Stimulated activated CD4-positive, alpha-beta T cell treated with anti-CD3 and anti-CD28 coated beads, Interleukin-1b, Interleukin-23, amount 100 ng/mL, for 4 hours (primary cell): ENCODE results near the gene RPL19.

Experiments used
- DNase-seq, 2 donors: peaks; one replicate each; pipeline ENCODE4 v3.0.0-alpha.2; 2020; ENCODE audit warnings: low read depth in 2 of 2

The RPL19 gene

DNA sequence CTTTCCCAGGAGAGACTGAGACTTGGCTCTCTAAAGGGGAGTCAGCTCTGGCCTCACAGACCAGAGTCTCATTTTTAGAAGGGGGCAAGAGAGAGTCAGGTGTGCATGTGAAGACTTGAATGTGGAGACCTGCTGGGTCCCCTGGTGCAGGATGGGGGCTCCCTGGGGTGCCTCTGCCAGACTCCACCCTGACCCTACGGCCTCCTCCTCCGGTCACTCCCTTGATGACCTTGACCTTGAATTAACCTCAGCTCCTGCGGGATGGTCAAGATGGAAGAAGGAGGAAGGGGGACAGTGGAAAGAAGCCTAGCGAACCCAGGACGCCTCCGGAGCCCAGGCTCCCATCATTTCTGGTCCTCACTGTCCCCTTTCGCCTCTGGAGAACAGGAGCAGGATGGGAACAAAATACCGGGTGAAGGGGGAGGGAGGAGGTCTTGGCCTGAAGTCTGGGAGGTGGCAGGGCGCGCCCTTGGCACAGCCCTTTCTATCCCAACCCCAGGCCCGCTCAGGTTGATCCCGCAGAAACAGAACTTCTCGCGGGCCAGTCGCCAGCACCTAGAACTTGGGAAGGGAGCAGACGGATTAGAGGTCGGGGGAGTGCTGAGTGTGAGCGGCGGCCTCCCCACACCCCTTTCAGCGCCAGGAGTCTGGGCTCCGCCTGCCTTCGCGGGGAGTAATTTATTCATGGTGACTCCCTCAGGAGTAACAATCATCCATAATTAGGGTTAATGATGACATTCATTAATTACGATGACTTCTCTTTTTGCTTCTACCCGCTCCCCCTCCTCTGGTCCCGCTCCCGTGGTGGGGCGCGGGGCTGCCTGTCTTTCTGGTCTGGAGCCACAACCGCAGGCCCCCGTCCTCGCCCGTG is 24.1 kb downstream of the RPL19 start:
- DNase-seq: no peak

DNA sequence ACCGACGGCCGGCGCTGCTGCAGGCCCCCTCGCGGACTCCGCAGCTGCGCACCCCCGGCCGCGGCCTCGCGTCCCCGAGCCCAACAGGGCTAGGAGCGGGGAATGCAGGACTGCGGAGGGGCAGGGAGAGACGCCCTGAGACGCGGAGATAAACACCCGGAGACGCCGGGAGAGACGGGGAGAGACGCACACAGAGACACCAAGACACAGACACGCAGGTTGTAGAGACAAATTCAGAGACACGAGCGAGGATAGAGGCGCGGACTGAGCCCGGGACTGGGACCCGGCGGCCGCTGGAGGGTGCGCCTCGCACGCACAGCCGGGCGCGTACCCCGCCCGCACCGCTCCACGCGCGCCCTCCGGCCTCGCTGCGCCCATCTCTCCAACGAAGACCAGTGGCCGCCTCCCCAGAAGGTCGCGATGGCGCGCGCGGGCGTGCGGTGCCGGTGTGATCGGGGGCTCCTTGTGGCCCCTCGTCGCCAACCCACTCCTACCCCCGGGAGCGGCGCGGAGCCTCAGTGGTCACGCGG is 24.8 kb downstream of the RPL19 start:
- no peak for DNase-seq

DNA sequence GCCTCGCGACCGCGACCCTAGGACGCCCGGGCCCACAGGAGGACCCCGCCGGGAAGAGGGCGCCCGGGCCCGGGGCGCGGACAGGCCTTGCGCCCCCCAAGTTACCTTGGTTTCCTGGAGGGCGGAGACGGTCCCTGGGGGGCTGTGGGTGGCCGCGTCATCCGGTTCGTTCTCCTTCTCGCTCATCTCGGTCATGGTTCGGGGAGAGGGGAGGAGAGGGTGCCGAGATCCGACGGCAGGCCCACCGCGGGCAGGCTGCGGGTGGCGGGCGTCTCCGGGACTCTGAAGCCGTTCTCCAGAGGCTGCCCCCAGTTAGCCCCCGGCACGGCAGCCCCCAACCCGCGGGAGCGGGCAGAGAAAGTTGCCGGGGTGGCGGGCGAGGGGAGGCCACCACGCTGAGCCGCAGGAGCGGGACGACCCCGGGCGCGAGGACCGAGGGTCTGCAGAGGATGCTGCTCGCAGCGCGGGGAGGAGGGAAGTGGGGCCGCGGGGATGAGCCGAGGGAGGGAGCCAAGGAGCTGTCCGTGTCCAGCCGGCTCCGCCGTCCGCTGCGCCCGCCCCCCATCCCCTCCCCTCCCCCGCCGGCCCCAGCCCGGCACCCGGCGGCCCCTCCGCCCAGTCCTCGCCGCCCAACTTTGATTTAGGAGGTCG is 25.4 kb downstream of the RPL19 start, which contains the start of gene STAC2:
TSS of gene STAC2 (minus strand) at position 638 of the 651 bp plus-strand sequence. CDS start at position 195, 443 bp downstream.
- no peak for DNase-seq

DNA sequence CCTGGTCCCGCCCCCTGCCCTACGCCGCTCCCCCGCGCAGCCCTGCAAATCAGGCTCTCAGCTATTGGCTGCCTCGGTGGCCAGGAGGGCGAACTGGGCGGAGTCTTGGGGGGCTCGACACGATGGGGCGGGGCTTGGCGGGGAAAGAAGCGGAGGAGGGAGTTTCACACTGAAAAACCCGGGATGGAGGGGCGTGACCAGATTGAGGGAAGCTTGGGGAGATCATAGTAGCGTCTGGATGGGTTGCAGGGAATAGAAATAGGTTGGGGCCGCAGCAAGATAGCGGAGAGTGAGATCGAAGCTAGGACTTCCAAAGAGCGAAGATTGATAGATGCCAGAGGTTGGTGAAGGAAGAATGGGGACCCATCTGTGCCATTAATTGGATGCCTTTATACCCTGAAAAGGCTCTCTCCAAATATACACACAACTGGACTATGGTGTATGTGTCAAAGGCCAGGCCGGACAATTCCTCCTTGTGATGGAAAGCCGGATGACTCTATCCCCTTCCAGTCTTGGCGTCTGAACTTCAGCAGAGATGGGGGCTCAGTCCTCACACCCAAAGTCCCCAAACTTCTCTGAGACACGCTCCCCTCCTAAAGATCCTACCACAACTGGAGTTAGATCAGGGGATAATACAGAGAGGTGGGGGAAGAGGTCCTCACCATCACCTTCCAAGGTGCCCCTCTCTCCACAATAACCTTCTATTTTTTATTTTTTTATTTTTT is 26.0 kb downstream of the RPL19 start:
- DNase-seq: peak; percentile 40 to 42

DNA sequence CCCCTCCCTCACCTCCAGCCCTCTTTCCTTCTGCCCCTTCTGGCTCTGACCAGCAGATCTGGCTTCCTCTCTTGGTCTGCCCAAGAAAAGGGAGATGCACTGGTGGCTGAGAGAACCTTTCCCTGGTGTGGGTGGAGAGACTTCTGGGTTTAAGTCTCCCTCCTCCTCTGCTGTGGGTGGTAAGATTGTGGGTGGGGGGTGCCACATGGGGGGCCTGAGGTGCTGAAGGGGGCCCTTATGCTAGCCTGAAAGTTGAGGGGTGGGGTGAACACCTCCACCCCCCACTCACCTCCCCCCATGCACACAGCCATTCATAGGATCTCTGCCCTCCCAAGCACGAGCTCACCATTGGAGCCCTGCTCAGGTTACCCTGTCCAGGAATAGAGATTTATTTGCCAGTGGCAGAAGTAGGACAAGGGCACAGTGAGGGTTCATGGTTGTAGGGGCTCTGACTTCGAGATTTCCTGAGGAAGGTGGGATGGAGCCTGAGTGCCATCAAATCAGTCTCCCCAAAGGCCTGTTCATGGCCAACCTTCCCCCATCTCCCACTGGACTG is 27.4 kb downstream of the RPL19 start:
- no peak for DNase-seq

DNA sequence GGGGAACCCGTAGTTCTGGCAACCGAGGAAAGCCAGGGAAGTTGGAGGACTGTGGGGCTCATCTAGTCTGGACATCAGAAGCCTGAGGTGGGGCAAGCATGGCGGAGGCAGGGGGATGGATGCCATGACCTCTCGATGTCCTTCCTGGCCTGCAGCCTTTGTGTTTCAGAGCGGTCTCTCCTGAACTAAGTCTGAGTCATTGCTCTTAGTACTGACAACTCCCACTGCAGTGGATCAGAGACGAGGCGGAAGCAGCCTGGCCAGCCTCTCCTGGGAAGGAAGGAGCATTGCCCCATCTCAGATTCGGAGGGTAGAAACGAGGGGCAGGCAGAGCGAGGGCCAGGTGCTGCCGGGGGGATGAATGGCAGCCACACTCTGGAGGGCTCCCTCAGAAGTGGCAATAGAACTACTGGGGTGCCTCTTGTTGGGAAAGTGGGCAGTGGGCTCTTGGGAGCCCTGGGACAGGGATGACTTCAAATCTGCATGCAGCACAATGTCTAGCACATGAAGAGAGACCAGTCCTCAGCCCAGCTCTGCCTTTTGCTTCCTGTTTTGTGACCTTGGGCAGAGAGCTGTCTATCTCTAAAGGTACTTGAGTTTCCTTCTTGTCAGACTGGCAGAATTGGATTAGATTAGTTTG is 29.3 kb downstream of the RPL19 start:
- DNase-seq: no peak

DNA sequence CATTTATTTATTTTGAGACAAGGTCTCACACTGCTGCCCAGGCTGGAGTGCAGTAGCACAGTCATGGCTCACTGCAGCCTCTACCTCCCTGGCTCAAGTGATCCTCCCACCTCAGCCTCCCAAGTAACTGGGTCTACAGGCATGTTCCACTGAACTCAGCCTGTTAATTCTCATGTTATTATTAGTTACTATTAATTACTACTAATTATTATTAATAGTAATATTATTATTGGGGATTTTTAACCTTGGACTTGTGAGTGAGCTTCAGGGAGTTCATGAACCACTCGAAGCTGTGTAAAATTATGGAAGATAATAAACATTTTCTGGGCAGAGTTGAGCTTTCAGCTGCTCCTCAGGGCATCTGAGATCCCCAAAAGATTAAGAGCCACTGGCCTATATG is 30.3 kb downstream of the RPL19 start:
- no peak for DNase-seq

DNA sequence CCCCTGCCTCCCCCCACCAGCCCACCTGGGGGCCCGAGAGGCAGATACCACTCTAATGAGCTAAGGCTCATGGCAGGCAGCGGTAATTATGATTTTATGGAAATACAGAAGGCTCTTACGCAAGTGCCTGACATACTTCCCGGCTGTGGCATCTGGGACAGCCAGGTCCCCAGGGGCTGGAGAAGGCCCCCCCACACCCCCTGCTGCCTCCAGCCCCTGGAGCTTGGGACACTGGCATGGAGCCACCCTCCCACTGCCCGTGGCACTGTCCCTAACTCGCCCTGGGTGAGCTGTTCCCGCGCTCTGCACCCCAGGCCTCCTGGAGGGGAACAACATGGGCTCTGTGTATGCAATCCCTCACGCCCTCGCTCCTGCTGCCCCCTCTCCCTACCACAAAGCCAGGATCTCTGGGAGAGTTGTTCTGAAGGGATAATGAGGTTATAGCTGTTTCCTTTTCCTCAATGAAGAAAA is 31.0 kb downstream of the RPL19 start:
- no peak for DNase-seq

DNA sequence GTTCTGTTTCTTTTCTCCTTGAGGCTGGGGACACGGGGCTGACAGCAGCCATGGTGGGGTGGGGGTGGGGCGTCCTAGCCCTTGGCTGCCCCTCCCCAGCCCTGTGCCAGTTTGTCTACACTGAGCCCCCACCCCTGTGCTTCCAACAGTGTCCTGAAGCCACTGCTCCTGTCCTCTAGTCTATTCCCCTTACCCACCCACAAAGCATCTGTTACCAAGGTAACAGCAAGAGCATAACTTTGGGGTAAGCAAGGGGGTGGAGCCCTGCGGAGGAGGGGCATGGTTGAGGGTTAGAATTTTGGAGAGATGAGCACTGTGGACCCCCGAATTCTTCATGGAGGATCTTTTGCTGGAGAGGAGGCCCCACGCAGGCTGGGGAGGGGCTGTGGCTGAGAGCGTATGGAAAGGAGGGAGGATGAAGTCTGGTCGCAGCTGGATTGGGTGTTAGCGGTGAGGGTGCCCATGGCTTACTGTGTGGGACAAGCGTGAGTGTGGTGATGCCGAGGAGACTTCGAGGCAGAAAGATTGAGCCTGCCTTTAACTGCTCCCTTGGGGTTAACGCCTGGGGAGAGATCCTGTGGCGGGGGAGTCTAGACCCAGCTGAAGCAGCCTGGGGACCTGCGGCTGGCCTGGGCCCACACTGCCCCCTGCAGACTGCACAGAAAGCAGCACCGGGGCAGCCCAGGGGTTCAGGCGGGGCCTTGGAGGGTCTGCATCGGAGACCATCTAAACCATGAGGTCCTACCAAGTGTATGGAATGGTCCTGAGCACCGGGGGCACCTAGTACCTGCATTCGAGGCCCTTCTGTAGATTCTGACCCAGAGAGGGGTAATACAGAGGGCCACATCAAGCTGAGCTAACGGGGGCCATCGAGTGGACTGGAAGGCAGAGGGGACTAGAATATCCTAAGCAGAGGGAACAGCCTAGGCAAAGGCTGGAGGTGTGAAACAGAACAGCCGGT is 31.8 kb downstream of the RPL19 start:
- peak; percentile 44 to 53 for DNase-seq

DNA sequence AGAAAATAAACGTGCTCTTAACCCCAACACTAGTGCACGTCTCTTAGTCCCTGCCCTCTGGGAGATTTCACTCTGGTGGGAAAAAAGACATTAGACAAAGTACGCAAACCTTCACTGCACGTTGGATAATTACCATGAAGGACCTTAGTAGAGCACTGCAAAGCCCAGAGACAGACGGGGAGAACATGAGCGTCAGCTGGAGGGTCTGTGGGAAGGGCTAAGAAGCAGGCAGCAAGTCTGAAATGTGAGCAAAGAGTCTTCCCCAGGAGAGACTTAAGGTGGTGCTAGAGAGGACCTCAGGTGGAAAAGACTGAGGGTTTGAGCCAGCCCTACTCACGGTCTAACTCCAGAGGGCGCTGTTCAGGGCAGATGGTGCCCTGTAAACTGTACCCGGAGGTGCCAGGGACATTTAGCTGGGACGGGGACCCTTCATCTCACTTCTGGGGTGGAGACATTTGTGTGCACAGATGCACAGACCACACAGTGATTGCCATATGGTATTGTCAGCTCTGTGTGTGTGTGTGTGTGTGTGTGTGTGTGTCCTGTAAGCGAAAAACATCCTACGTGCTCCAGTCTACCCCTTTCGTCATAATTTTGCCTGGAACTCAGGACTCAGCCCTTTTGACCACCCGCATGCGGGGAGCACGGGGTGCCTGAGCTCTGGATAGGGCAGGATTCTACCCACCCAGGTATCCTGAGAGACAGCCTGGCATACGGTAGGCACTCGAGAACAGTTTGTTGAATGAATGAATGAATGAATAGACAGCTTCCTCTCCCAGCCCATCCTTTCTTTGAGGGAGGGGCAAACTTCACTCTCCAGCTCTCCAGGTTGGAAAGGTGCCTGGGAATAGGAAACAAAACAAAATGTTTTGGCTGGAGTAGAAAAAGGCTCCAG is 35.7 kb downstream of the RPL19 start:
- DNase-seq: no peak

DNA sequence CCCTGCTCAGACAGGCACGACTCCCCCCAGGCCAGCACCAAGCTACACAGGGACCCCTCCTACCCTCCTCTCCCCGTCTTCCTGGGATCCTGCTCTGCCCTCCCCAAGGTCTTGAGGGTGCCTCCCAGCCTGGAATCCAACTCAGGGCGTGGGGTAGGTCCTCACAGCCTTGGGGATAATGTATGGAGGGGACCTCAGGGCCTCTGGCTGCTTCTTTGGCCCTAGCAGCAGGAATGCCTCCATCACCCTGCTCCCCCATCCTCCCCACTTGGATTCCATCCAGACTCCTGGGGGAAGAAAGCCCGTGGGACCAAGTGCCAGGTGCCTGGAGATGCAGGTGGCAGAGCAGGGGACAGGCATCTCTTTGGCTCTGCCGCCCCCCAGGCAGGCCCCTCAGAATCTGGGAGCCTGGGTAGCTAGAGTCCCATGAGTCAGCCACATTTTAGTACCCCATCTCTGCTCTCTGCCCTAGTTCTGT is 36.4 kb downstream of the RPL19 start:
- DNase-seq: no peak

DNA sequence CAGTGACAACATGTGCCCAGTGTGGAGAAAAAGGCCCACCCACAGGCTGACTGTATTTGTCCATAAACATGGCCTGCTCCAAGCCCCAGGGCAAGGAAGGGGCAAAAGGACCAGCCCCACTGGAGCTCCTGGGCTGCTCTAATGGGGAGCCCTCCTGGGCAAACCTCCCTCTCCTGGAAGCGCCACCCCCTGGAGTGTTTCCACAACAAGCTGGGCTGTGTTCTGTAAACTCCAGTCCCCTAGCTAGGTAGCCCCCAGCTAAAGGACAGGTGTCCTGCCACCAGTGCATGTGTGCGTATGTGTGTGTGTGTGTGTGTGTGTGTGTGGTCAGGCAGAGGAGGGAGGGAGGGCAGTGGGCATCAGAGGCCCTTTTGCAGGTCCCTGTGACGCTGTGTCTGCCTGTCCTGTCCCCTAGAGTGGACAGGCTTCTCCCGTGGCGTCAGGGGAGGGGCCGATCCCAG is 36.9 kb downstream of the RPL19 start:
- no peak for DNase-seq

DNA sequence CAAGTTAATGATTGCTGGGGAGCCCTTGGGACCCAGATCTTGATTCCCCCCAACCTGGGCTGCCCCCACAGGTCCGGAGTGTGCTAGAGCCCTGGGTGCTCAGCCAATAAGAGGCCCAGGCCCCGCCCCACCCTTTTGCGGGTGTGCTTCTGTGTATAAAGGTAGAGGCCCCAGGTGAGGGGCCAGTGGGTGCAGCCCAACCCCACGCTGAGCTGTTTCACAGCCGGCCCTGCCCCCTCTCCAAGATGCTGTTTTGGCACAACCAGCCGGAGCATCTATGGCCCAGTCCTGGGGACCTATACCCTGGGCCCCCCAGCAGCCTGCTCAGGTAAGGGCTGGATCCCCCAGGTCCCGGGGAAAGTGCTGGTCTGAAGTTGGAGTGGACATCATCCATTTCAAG is 37.5 kb downstream of the RPL19 start:
- DNase-seq: no peak

DNA sequence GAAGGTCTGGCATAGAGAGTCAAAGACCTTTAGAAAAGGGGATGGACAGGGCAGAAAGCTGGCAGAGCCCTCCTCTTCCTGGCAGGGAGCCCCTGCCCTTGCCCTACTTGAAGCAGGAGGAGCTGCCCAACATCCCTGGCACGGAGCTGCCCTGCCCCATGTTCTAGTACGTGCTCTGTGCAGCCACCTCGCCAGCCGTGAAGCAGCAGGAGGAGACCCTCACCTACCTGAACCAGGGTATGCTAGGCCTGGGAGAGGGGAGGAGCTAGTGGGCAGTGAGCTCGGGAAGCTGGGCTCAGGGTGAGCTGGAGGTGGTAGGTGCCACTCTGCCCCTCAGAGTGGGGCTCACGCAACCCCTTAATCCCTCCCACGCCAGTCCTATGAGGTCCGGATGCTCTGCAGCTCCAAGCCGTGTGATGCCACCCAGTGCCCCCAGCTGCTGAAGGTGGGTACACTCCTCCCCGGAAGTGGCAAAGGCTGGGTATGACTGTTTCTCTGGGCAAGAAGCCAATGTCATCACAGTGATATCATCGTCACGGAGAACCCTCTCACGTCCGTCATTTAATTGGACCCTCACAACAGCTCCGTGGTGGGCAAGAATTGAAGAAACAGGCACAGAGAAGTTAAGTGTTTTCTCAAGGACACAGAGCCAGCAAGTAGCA is 38.4 kb downstream of the RPL19 start:
- peak in 1 of 2 donors; percentile 62 for DNase-seq

DNA sequence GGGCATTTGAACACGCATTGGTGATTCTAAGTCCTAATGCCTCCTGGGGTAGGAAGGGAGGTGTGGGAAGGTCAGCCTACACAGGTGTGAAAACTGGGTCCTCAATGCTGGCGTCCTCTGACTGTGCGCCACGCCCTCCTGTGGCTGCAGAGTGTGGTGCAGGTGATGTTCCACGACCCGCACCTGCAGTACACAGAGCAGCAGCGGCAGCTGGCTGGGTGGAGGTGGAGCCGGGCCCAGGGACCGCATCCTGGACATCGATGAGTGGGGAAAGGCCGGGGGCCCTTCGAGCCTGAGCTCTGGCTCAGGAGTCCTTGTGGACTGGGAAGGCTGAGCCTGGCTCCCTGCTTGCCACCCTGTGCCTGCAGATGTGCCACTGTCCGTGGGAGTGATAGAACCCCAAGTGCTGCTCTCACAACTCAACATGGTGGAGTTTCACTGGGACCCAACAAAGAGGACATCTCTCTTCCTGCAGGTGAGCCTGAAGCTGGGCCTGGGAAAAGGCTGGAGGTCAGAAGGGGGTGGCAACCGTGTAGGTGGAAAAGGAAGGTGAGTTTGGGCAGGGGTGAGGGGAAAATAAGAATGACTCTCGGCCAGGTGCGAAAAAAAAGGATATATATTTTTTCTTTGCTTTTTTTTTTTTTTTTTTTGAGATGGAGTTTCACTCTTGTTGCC is 39.7 kb downstream of the RPL19 start:
- peak; percentile 51 to 54 for DNase-seq

DNA sequence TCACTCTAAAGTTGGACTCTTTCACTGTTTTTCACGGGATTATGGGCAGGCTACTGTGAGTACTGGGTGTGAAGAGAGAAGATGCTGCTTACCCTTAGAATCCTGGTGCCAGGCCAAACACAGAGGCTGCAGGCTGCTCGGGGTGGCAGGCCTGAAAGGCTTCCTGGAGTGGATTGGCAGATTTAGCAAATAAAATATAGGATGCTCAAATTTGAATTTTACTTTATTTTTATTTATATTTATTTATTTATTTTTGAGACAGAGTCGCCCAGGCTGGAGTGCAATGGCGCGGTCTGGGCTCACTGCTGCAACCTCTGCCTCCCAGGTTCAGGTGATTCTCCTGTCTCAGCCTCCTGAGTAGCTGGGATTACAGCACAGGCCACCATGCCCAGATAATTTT is 40.5 kb downstream of the RPL19 start:
- DNase-seq: no peak

DNA sequence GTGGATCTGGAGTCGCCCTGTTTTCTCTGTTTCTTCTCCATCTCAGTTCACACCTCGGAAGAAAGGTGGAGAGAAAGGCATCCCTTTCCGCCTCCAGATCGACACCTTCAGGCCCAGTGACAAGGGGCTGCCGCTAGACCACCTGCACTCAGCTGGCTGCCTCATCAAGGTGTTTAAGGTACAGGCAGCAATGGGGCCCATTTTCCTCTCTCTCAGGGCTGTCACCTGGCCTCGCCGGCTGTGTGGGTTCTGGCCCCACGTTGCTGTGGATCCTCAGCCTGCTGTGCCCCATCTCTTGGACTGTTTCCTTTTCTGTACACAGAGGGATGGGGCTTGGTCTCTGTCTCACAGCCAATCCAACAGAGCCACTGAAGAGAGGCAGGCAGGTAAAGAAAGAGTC is 43.1 kb downstream of the RPL19 start:
- DNase-seq: no peak
